Activated CD8-positive, alpha-beta memory T cell treated with anti-CD3 and anti-CD28 coated beads, Interleukin-2, amount 50 U/mL, for 24 hours (primary cell): ENCODE results near the gene CDH2.

Experiments
- DNase-seq: peaks from one replicate; pipeline ENCODE4 v3.0.0-alpha.2; 2020; ENCODE audit errors: extremely low read depth

Gene CDH2

GRCh38 chr18:27995770-27996502, 181.0 kb downstream of the CDH2 start:
- no peak for DNase-seq

GRCh38 chr18:27994571-27994970, 182.4 kb downstream of the CDH2 start:
- DNase-seq: no peak

- no peak for DNase-seq
Observed at GRCh38 chr18:27991391-27991790, 185.5 kb downstream of the CDH2 start.

GRCh38 chr18:27985832-27986231, 191.1 kb downstream of the CDH2 start:
- DNase-seq: no peak

GRCh38 chr18:27983780-27984179, 193.2 kb downstream of the CDH2 start:
- no peak for DNase-seq

GRCh38 chr18:27976806-27977408, 200.0 kb downstream of the CDH2 start:
- DNase-seq: no peak

- no peak for DNase-seq
Observed at GRCh38 chr18:27970321-27970720, 206.6 kb downstream of the CDH2 start.

- DNase-seq: no peak
Observed at GRCh38 chr18:27969206-27969605, 207.7 kb downstream of the CDH2 start.

- no peak for DNase-seq
Observed at GRCh38 chr18:27967913-27968824, 208.8 kb downstream of the CDH2 start.

- no peak for DNase-seq
Observed at GRCh38 chr18:27966881-27967280, 210.0 kb downstream of the CDH2 start.

- DNase-seq: no peak
Observed at GRCh38 chr18:27964811-27965210, 212.1 kb downstream of the CDH2 start.

- DNase-seq: no peak
Observed at GRCh38 chr18:27959101-27959500, 217.8 kb downstream of the CDH2 start.

GRCh38 chr18:27956001-27956640, 220.8 kb downstream of the CDH2 start:
- DNase-seq: no peak

- no peak for DNase-seq
Observed at GRCh38 chr18:27954226-27954625, 222.7 kb downstream of the CDH2 start.

- no peak for DNase-seq
Observed at GRCh38 chr18:27952741-27953140, 224.2 kb downstream of the CDH2 start.

- DNase-seq: no peak
Observed at GRCh38 chr18:27950648-27951228, 226.2 kb downstream of the CDH2 start.

- DNase-seq: no peak
Observed at GRCh38 chr18:27948986-27949385, 227.9 kb downstream of the CDH2 start.

- no peak for DNase-seq
Observed at GRCh38 chr18:27942706-27943105, 234.2 kb downstream of the CDH2 start.

GRCh38 chr18:27931535-27931934, 245.4 kb downstream of the CDH2 start:
- DNase-seq: no peak

GRCh38 chr18:27922780-27923179, 254.2 kb downstream of the CDH2 start:
- no peak for DNase-seq

GRCh38 chr18:27921904-27922751, 254.8 kb downstream of the CDH2 start:
- no peak for DNase-seq
